K562 (cell line): ENCODE measurements around the gene EML6. TPM values are rescaled to one million over a fixed set of nuclear protein-coding genes. Genes with fewer than 3 reads are reported as not detected.

Experiments used
- ATF2 ChIP-seq: sonication (generic); formaldehyde crosslinking; IDR thresholded peaks from 2 replicates; pipeline ENCODE4 v1.8.1; 2022; ENCODE audit warnings: missing genetic modification reagents
- CBX3 ChIP-seq, 2 experiments: IDR thresholded peaks; 1 replicate in 1 of 2; 2 replicates in 1 of 2; pipeline ENCODE4 v1.6.1; 2012; ENCODE audit warnings: inconsistent platforms in 2 of 2, low read length in 2 of 2, borderline replicate concordance in 1 of 2, control low read depth in 1 of 2
- DPF2 ChIP-seq: fragments of 450-650 bp; IDR thresholded peaks from 2 replicates; pipeline ENCODE4 v1.6.1; 2016
- JUNB ChIP-seq: fragments of 450-650 bp; formaldehyde crosslinking; conservative IDR thresholded peaks from 2 replicates; pipeline ENCODE4 v1.4.0; 2020; ENCODE audit warnings: mild to moderate bottlenecking
- KLF10 ChIP-seq: fragments of 250-450 bp; sonication (Bioruptor Pico); IDR thresholded peaks from 2 replicates; pipeline ENCODE4 v1.6.1; 2021; ENCODE audit warnings: matching md5 sums
- MCM5 ChIP-seq: fragments of 450-650 bp; IDR thresholded peaks from 2 replicates; pipeline ENCODE4 v1.6.1; 2016; ENCODE audit warnings: low read depth
- MCM7 ChIP-seq, 2 experiments: fragments of 450-650 bp; IDR thresholded peaks; 2 replicates each; pipeline ENCODE4 v1.6.1; 2016 to 2018
- MXI1 ChIP-seq: IDR thresholded peaks from 2 replicates; pipeline ENCODE4 v1.6.1; 2011; ENCODE audit warnings: low read depth, mild to moderate bottlenecking, improper control_type of control experiment, low read length
- NCOA2 ChIP-seq, 2 experiments: fragments of 450-650 bp; IDR thresholded peaks; 2 replicates each; pipeline ENCODE4 v1.6.1; 2018; ENCODE audit warnings: mild to moderate bottlenecking in 2 of 2, moderate library complexity in 1 of 2; ENCODE audit not compliant: partially characterized antibody in 2 of 2
- NFXL1 ChIP-seq: fragments of 450-650 bp; formaldehyde crosslinking; IDR thresholded peaks from 2 replicates; pipeline ENCODE4 v1.4.0; 2021; ENCODE audit warnings: mild to moderate bottlenecking
- POU5F1 ChIP-seq: fragments of 150-350 bp; IDR thresholded peaks from 2 replicates; pipeline ENCODE4 v1.6.1; 2014; ENCODE audit warnings: borderline replicate concordance, low read length, low read depth, mild to moderate bottlenecking; ENCODE audit not compliant: partially characterized antibody
- RCOR1 ChIP-seq, 2 experiments: IDR thresholded peaks; 2 replicates each; pipeline ENCODE4 v1.6.1; 2012; ENCODE audit warnings: low read depth in 2 of 2, low read length in 2 of 2, borderline replicate concordance in 1 of 2, improper control_type of control experiment in 1 of 2
- RFX1 ChIP-seq: fragments of 450-650 bp; IDR thresholded peaks from 2 replicates; pipeline ENCODE4 v1.6.1; 2016; ENCODE audit warnings: mild to moderate bottlenecking, moderate library complexity
- SIX5 ChIP-seq, 2 experiments: IDR thresholded peaks; 2 replicates each; pipeline ENCODE4 v1.6.1; 2011; ENCODE audit warnings: low read length in 2 of 2, borderline replicate concordance in 1 of 2, low read depth in 1 of 2, mild to moderate bottlenecking in 1 of 2, moderate library complexity in 1 of 2; ENCODE audit not compliant: insufficient read depth in 1 of 2
- SMARCE1 ChIP-seq: fragments of 450-650 bp; IDR thresholded peaks from 2 replicates; pipeline ENCODE4 v1.7.1; 2016; ENCODE audit warnings: mild to moderate bottlenecking
- SP1 ChIP-seq: sonication (generic); formaldehyde crosslinking; IDR thresholded peaks from 2 replicates; pipeline ENCODE4 v1.8.1; 2022; ENCODE audit warnings: mild to moderate bottlenecking, missing genetic modification reagents
- XRCC3 ChIP-seq: fragments of 450-650 bp; IDR thresholded peaks from 2 replicates; pipeline ENCODE4 v1.6.1; 2017; ENCODE audit warnings: mild to moderate bottlenecking, moderate library complexity
- ZBTB7A ChIP-seq: IDR thresholded peaks from 2 replicates; pipeline ENCODE4 v1.6.1; 2011; ENCODE audit warnings: low read depth, mild to moderate bottlenecking, low read length, moderate library complexity, borderline replicate concordance; ENCODE audit not compliant: control insufficient read depth
- ZFP30 ChIP-seq: fragments of 250-450 bp; sonication (Bioruptor Pico); IDR thresholded peaks from 2 replicates; pipeline ENCODE4 v1.8.0; 2022; ENCODE audit warnings: moderate library complexity, mild to moderate bottlenecking, inconsistent platforms, borderline replicate concordance
- ZFP36 ChIP-seq: fragments of 150-350 bp; IDR thresholded peaks from 2 replicates; pipeline ENCODE4 v1.6.1; 2018; ENCODE audit warnings: low read length, low read depth; ENCODE audit not compliant: partially characterized antibody
- ZNF197 ChIP-seq: fragments of 200-800 bp; sonication (Bioruptor generic); IDR thresholded peaks from 2 replicates; pipeline ENCODE4 v1.6.1; 2016; ENCODE audit warnings: low read depth, missing genetic modification characterization, missing compliant biosample characterization
- polyA plus RNA-seq, 8 experiments: library from polyadenylated mRNA; depleted of rRNA in 4 of 8; stranded (reverse) in 5 of 8; unstranded in 3 of 8; fragments of >200 nt; fragmentation: Nextera tagmentation in 2 of 8; fragmentation: Illumina TruSeq in 1 of 8; extraction: Ambion mirVana in 2 of 8; extraction: Trizol in 1 of 8; gene quantifications; 2 replicates each; pipeline versions ENCODE4 v1.2.1 to v1.2.3, GENCODE V29; 2011 to 2014; ENCODE audit warnings: inconsistent platforms in 1 of 8, missing spikeins in 1 of 8
- total RNA-seq, 7 experiments: library from RNA; depleted of rRNA in 6 of 7; stranded (reverse); fragments of >200 nt in 6 of 7; fragmentation: Illumina TruSeq in 2 of 7; extraction: Trizol in 2 of 7; gene quantifications; 2 replicates each; pipeline versions ENCODE4 v1.2.1 to v1.2.3, GENCODE V29; 2011 to 2021; ENCODE audit warnings: low replicate concordance in 1 of 7
- TF ChIP-seq, protein P1 (sequence below): fragments of 450-650 bp; IDR thresholded peaks from 2 replicates; pipeline ENCODE4 v1.6.1; 2017; ENCODE audit warnings: mild to moderate bottlenecking, moderate library complexity
- TF ChIP-seq, protein P2 (sequence below): sonication (generic); IDR thresholded peaks from 2 replicates; pipeline ENCODE4 v1.6.1; 2016
- TF ChIP-seq, protein P3 (sequence below): fragments of 250-450 bp; sonication (Bioruptor Pico); IDR thresholded peaks from 2 replicates; pipeline ENCODE4 v1.5.0; 2020; ENCODE audit warnings: mild to moderate bottlenecking

EML6 gene
- total and polyA plus RNA-seq, 9 of the 15 experiments (the other 6 are each of a cell fraction or from before 2014, with no cell fraction given) = 0.07 to 0.56 (median 0.25) TPM

DNA sequence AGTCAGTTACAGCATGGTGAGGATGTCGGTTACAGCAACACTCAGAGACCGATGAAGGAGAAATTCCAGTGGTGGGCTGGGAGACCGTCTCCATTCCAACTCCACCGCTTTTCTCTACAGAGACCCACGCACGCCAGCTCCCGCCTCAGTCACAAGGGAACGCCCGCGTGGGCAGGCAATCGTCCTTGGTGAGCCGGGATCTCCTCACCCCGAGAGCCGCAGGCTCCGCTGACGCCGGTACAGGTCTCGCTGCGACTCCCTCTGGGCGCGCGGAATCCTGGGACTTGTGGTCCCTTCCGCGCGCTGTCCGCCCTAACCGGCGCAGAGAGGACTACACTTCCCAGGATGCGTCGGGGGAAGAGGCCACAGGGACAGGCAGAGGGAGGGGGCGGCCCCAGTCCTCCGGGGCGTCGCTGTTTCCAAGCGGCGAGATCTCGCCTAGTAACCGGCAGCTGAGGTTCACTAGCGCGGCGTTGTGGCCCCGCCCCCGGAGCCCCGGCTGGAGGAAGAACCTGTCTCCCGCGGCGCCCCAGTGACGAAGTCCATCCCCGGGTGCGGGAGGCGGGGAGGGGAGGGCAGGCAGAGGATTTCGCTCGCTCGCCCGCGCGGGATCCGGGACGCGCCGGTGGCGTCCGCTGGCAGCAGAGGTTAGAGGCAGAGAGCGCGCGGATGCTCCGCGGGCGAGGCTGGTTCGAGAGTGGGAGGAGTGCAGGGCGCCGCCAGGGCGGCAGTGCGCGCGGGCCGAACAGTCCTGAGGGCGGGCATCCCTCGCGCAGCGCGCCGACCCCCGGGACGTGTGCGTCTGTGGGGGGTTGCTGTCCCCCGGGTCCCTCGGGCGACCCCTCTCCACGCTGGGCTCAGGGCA lies at the start of gene EML6 (continued):
- TF ChIP-seq ZNF197 (CRISPR knock-in tag) (peak; percentile 82; the same call in 1 of the 2 replicates), NCOA2 (IDR thresholded peaks at IDR 0.05; ENCODE audit: partially characterized antibody in 2 of 2) (no peak), SIX5 (IDR thresholded peaks at IDR 0.05; ENCODE audit: borderline replicate concordance in 1 of 2, insufficient read depth in 1 of 2, low read depth in 1 of 2, low read length in 2 of 2) (peak; percentile 91 to 92), SP1 (CRISPR knock-in tag) (peak; percentile 87), ZBTB7A (no peak), NFXL1 (CRISPR knock-in tag) (no peak), DPF2 (no peak), MXI1 (0 out of 2 replicates have a peak, but pooled peaks have one; percentile 65), MCM7 (IDR thresholded peaks at IDR 0.05) (no peak), ATF2 (no peak), RCOR1 (IDR thresholded peaks at IDR 0.05; ENCODE audit: borderline replicate concordance in 1 of 2, low read depth in 2 of 2, low read length in 2 of 2) (peak in 1 of 2 experiments; percentile 49; a peak in 1 of 4 replicates), POU5F1 (peak; percentile 38), RFX1 (peak; percentile 91), JUNB (CRISPR knock-in tag) (no peak), CBX3 (IDR thresholded peaks at IDR 0.05; ENCODE audit: borderline replicate concordance in 1 of 2, low read length in 2 of 2) (no peak), KLF10 (CRISPR knock-in tag) (no peak), XRCC3 (no peak), SMARCE1 (peak; percentile 13; the same call in 1 of the 2 replicates), MCM5 (no peak), ZFP30 (CRISPR knock-in tag) (no peak), ZFP36 (peak; percentile 19)
- TF ChIP-seq, protein P1, sequence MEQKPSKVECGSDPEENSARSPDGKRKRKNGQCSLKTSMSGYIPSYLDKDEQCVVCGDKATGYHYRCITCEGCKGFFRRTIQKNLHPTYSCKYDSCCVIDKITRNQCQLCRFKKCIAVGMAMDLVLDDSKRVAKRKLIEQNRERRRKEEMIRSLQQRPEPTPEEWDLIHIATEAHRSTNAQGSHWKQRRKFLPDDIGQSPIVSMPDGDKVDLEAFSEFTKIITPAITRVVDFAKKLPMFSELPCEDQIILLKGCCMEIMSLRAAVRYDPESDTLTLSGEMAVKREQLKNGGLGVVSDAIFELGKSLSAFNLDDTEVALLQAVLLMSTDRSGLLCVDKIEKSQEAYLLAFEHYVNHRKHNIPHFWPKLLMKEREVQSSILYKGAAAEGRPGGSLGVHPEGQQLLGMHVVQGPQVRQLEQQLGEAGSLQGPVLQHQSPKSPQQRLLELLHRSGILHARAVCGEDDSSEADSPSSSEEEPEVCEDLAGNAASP = no peak
- TF ChIP-seq, protein P2, sequence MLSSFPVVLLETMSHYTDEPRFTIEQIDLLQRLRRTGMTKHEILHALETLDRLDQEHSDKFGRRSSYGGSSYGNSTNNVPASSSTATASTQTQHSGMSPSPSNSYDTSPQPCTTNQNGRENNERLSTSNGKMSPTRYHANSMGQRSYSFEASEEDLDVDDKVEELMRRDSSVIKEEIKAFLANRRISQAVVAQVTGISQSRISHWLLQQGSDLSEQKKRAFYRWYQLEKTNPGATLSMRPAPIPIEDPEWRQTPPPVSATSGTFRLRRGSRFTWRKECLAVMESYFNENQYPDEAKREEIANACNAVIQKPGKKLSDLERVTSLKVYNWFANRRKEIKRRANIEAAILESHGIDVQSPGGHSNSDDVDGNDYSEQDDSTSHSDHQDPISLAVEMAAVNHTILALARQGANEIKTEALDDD = peak; percentile 39; the same call in 1 of the 2 replicates
- TF ChIP-seq, protein P3, sequence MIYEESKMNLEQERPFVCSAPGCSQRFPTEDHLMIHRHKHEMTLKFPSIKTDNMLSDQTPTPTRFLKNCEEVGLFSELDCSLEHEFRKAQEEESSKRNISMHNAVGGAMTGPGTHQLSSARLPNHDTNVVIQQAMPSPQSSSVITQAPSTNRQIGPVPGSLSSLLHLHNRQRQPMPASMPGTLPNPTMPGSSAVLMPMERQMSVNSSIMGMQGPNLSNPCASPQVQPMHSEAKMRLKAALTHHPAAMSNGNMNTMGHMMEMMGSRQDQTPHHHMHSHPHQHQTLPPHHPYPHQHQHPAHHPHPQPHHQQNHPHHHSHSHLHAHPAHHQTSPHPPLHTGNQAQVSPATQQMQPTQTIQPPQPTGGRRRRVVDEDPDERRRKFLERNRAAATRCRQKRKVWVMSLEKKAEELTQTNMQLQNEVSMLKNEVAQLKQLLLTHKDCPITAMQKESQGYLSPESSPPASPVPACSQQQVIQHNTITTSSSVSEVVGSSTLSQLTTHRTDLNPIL (CRISPR knock-in tag) = no peak
